NCI-H526 treated with DMSO at 0.1 percent for 48 hours (cell line): Measurements from ENCODE around the gene TCN1.

Source experiments
- DNase-seq: peaks from one replicate; lab custom pipeline; 2025; lab: John Stamatoyannopoulos, UW

TCN1 gene

GRCh38 chr11:59807047-59807610 lies 59.2 kb downstream of the TCN1 start:
- no peak for DNase-seq

- DNase-seq: no peak
Measured at GRCh38 chr11:59804061-59804460, 62.2 kb downstream of the TCN1 start.
